MM.1S (cell line): ENCODE measurements around the gene LYPD5.

ENCODE experiments used
- DNase-seq: peaks from one replicate; pipeline ENCODE4 v3.0.0-alpha.2; 2015
- H2AFZ ChIP-seq: fragments of 300-600 bp; sonication (generic); 2 replicates; pipeline ENCODE4 v1.6.0; 2016; ENCODE audit warnings: antibody characterized with exemption, low read length
- H3F3A ChIP-seq: fragments of 300-600 bp; sonication (generic); 2 replicates; pipeline ENCODE4 v1.6.1; 2016; ENCODE audit warnings: mild to moderate bottlenecking, antibody characterized with exemption, low read length, moderate library complexity, mixed read lengths; ENCODE audit not compliant: insufficient read depth
- H3K27ac ChIP-seq: fragments of 300-600 bp; sonication (generic); 2 replicates; pipeline ENCODE4 v1.5.1; 2016; ENCODE audit warnings: mild to moderate bottlenecking, low read length
- H3K27me3 ChIP-seq: fragments of 300-600 bp; sonication (generic); replicated peaks from 2 replicates; pipeline ENCODE4 v1.6.0; 2016; ENCODE audit warnings: low read length; ENCODE audit not compliant: insufficient read depth
- H3K36me3 ChIP-seq: fragments of 300-600 bp; sonication (generic); replicated peaks from 2 replicates; pipeline ENCODE4 v1.6.1; 2016; ENCODE audit warnings: mild to moderate bottlenecking, low read length, mixed read lengths; ENCODE audit not compliant: insufficient read depth
- H3K4me1 ChIP-seq: fragments of 300-600 bp; sonication (generic); 2 replicates; pipeline ENCODE4 v1.6.1; 2016; ENCODE audit warnings: low read length, mixed read lengths
- H3K4me2 ChIP-seq: fragments of 300-600 bp; sonication (generic); 2 replicates; pipeline ENCODE4 v1.6.0; 2016; ENCODE audit warnings: low read depth, low read length
- H3K4me3 ChIP-seq: fragments of 300-600 bp; sonication (generic); 2 replicates; pipeline ENCODE4 v1.5.1; 2016; ENCODE audit warnings: low read length, mixed read lengths
- H3K79me2 ChIP-seq: fragments of 300-600 bp; sonication (generic); 2 replicates; pipeline ENCODE4 v1.6.1; 2016; ENCODE audit warnings: mixed run types, low read length, mixed read lengths
- H3K9ac ChIP-seq: fragments of 300-600 bp; sonication (generic); 2 replicates; pipeline ENCODE4 v1.6.1; 2016; ENCODE audit warnings: low read length, mixed read lengths
- H3K9me2 ChIP-seq: fragments of 300-600 bp; sonication (generic); replicated peaks from 2 replicates; pipeline ENCODE4 v1.6.1; 2016; ENCODE audit warnings: mild to moderate bottlenecking, low read length, mixed read lengths; ENCODE audit not compliant: insufficient read depth
- H3K9me3 ChIP-seq: fragments of 300-600 bp; sonication (generic); replicated peaks from 2 replicates; pipeline ENCODE4 v1.6.1; 2016; ENCODE audit warnings: mild to moderate bottlenecking, low read length, mixed read lengths; ENCODE audit not compliant: insufficient read depth
- H4K20me1 ChIP-seq: fragments of 300-600 bp; sonication (generic); 2 replicates; pipeline ENCODE4 v1.6.1; 2016; ENCODE audit warnings: mild to moderate bottlenecking, low read length, moderate library complexity, mixed read lengths; ENCODE audit not compliant: insufficient read depth
- EZH2 ChIP-seq: fragments of 300-600 bp; sonication (generic); optimal IDR thresholded peaks from 2 replicates; pipeline ENCODE3; 2017; ENCODE audit warnings: low read depth, mild to moderate bottlenecking, antibody characterized with exemption, low read length, mixed read lengths

LYPD5 gene

DNA sequence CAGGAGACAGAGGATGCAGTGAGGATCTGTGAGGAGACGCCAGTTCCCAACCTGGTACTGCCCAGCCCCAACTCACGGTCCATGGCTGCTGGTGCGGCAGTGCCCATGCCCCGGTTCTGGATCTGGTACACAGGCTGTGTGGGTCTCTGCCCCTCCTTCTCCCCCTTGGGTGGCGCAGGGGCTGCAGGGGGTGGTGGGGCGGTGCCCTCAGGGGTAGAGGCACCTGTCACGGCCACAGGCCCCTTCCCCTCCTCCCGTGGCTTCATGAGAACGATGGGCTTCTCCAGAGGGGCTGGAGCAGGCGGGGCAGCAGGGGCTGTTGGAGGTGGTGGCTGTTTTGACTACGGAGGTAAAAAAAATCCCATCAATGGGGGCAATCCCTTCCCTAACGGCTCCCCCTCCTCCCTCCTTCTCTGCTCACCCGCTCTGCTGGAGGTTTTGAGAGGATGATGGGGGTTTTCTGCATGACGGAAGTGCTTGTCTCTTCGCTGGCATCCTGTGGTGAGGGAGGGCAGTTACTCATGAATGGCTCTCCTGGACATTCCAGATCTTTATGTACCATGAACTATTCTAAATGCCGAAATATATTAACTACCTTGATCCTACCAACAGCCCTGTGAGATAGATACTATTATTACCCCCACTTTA lies 54.6 kb downstream of the LYPD5 start:
- Histone ChIP-seq H3K79me2 (peaks cover 33% of the 10 kb centered on the region), H3K36me3 (peaks cover 5% of the 10 kb centered on the region), H4K20me1 (no peaks in the 10 kb centered on the region), H3K27ac (no peak overlapping the region), H3K4me3 (no peak overlapping the region), H2AFZ (no peak overlapping the region), H3K9me2 (no peaks in the 10 kb centered on the region), H3F3A (no peaks in the 10 kb centered on the region), H3K9me3 (no peaks in the 10 kb centered on the region), H3K9ac (no peak overlapping the region), H3K4me2 (no peak overlapping the region), H3K27me3 (no peaks in the 10 kb centered on the region), H3K4me1 (no peaks in the 10 kb centered on the region)
- DNase-seq: no peak
- no peak for TF ChIP-seq EZH2
